Measurements from ENCODE around the gene A1BG. TPM values are rescaled to one million over a fixed set of nuclear protein-coding genes. Genes with fewer than 3 reads are reported as not detected.

Gene A1BG
- total RNA-seq, 1 experiment from 2014 or later = 45.5 TPM

- peaks cover 3% of the 10 kb centered on the region for H3K36me3 ChIP-seq (replicated peaks; ENCODE audit: control insufficient read depth, insufficient read depth, low read length)
- peak; percentile 91 for DNase-seq
- H3K27me3 ChIP-seq (ENCODE audit: control insufficient read depth, insufficient read depth, low read length) = no peaks in the 10 kb centered on the region
- H3K4me3 ChIP-seq (ENCODE audit: insufficient read depth, low read depth, low read length) = no peak overlapping the region
These were observed 14.3 kb downstream of the A1BG start for GRCh38 chr19:58338825-58339558.

- no peaks in the 10 kb centered on the region for H3K27me3 ChIP-seq (ENCODE audit: control insufficient read depth, insufficient read depth, low read length)
- DNase-seq = no peak
- H3K36me3 ChIP-seq (replicated peaks; ENCODE audit: control insufficient read depth, insufficient read depth, low read length) = peaks cover 3% of the 10 kb centered on the region
- H3K4me3 ChIP-seq (ENCODE audit: insufficient read depth, low read depth, low read length) = no peak overlapping the region
These were observed 15.0 kb downstream of the A1BG start for GRCh38 chr19:58338336-58338735.

GRCh38 chr19:58336820-58337219, 16.5 kb downstream of the A1BG start:
- Histone ChIP-seq H3K27me3 (ENCODE audit: control insufficient read depth, insufficient read depth, low read length) (no peaks in the 10 kb centered on the region), H3K4me3 (ENCODE audit: insufficient read depth, low read depth, low read length) (no peak overlapping the region), H3K36me3 (replicated peaks; ENCODE audit: control insufficient read depth, insufficient read depth, low read length) (peaks cover 3% of the 10 kb centered on the region)
- DNase-seq = no peak

GRCh38 chr19:58336216-58336615, 17.1 kb downstream of the A1BG start:
- no peak for DNase-seq
- H3K36me3 ChIP-seq (replicated peaks; ENCODE audit: control insufficient read depth, insufficient read depth, low read length) = peaks cover 3% of the 10 kb centered on the region

GRCh38 chr19:58335630-58336029, 17.7 kb downstream of the A1BG start:
- Histone ChIP-seq H3K27me3 (ENCODE audit: control insufficient read depth, insufficient read depth, low read length) (no peaks in the 10 kb centered on the region), H3K36me3 (replicated peaks; ENCODE audit: control insufficient read depth, insufficient read depth, low read length) (peaks cover 3% of the 10 kb centered on the region), H3K4me3 (ENCODE audit: insufficient read depth, low read depth, low read length) (no peak overlapping the region)
- DNase-seq = no peak

More at GRCh38 chr19:58336216-58336615, 17.1 kb downstream of the A1BG start:
- no peak overlapping the region for H3K4me3 ChIP-seq (ENCODE audit: insufficient read depth, low read depth, low read length)
- H3K27me3 ChIP-seq (ENCODE audit: control insufficient read depth, insufficient read depth, low read length) = no peaks in the 10 kb centered on the region

- no peaks in the 10 kb centered on the region for H3K27me3 ChIP-seq (ENCODE audit: control insufficient read depth, insufficient read depth, low read length)
- no peak overlapping the region for H3K4me3 ChIP-seq (ENCODE audit: insufficient read depth, low read depth, low read length)
- peaks cover 3% of the 10 kb centered on the region for H3K36me3 ChIP-seq (replicated peaks; ENCODE audit: control insufficient read depth, insufficient read depth, low read length)
- DNase-seq = no peak
These were observed 18.5 kb downstream of the A1BG start for GRCh38 chr19:58334691-58335249.

GRCh38 chr19:58332697-58333096, 20.6 kb downstream of the A1BG start:
- no peaks in the 10 kb centered on the region; the same call in 1 of the 2 replicates for H3K36me3 ChIP-seq (replicated peaks; ENCODE audit: control insufficient read depth, insufficient read depth, low read length)
- DNase-seq = no peak
- no peak overlapping the region for H3K4me3 ChIP-seq (ENCODE audit: insufficient read depth, low read depth, low read length)
- no peaks in the 10 kb centered on the region for H3K27me3 ChIP-seq (ENCODE audit: control insufficient read depth, insufficient read depth, low read length)

- no peak for DNase-seq
- H3K27me3 ChIP-seq (ENCODE audit: control insufficient read depth, insufficient read depth, low read length) = no peaks in the 10 kb centered on the region
- no peak overlapping the region for H3K4me3 ChIP-seq (ENCODE audit: insufficient read depth, low read depth, low read length)
- H3K36me3 ChIP-seq (replicated peaks; ENCODE audit: control insufficient read depth, insufficient read depth, low read length) = no peaks in the 10 kb centered on the region; the same call in 1 of the 2 replicates
These were observed 22.8 kb downstream of the A1BG start for GRCh38 chr19:58330458-58330857.

- DNase-seq = peak; percentile 84
- Histone ChIP-seq H3K36me3 (replicated peaks; ENCODE audit: control insufficient read depth, insufficient read depth, low read length) (no peaks in the 10 kb centered on the region), H3K4me3 (ENCODE audit: insufficient read depth, low read depth, low read length) (no peak overlapping the region), H3K27me3 (ENCODE audit: control insufficient read depth, insufficient read depth, low read length) (no peaks in the 10 kb centered on the region)
These were observed 24.3 kb downstream of the A1BG start for GRCh38 chr19:58328999-58329398.

- no peaks in the 10 kb centered on the region for H3K27me3 ChIP-seq (ENCODE audit: control insufficient read depth, insufficient read depth, low read length)
- peak within 1 kb of the TSS; percentile 80 for H3K4me3 ChIP-seq (ENCODE audit: insufficient read depth, low read depth, low read length)
- peak; percentile 97 for DNase-seq
- peaks cover 1% of the 10 kb centered on the region for H3K36me3 ChIP-seq (replicated peaks; ENCODE audit: control insufficient read depth, insufficient read depth, low read length)
These were observed 26.2 kb downstream of the A1BG start, which contains the start of gene ZSCAN22 for GRCh38 chr19:58326914-58327726. TSS of gene ZSCAN22 (plus strand) at chr19:58326994. CDS start at chr19:58334803, 7,809 bp downstream.

GRCh38 chr19:58326501-58326913, 26.8 kb downstream of the A1BG start:
- DNase-seq = no peak
- peak overlapping the region; percentile 80 for H3K4me3 ChIP-seq (ENCODE audit: insufficient read depth, low read depth, low read length)
- no peaks in the 10 kb centered on the region for H3K27me3 ChIP-seq (ENCODE audit: control insufficient read depth, insufficient read depth, low read length)
- peaks cover 1% of the 10 kb centered on the region for H3K36me3 ChIP-seq (replicated peaks; ENCODE audit: control insufficient read depth, insufficient read depth, low read length)

GRCh38 chr19:58325311-58326022, 27.8 kb downstream of the A1BG start:
- DNase-seq = no peak
- peaks cover 1% of the 10 kb centered on the region for H3K36me3 ChIP-seq (replicated peaks; ENCODE audit: control insufficient read depth, insufficient read depth, low read length)
- no peak overlapping the region for H3K4me3 ChIP-seq (ENCODE audit: insufficient read depth, low read depth, low read length)
- no peaks in the 10 kb centered on the region for H3K27me3 ChIP-seq (ENCODE audit: control insufficient read depth, insufficient read depth, low read length)

GRCh38 chr19:58319241-58319640, 34.1 kb downstream of the A1BG start:
- no peak overlapping the region for H3K4me3 ChIP-seq (ENCODE audit: insufficient read depth, low read depth, low read length)
- H3K36me3 ChIP-seq (replicated peaks; ENCODE audit: control insufficient read depth, insufficient read depth, low read length) = peaks cover 1% of the 10 kb centered on the region
- H3K27me3 ChIP-seq (ENCODE audit: control insufficient read depth, insufficient read depth, low read length) = no peaks in the 10 kb centered on the region
- no peak for DNase-seq

GRCh38 chr19:58318297-58318696, 35.0 kb downstream of the A1BG start:
- DNase-seq = no peak
- Histone ChIP-seq H3K4me3 (ENCODE audit: insufficient read depth, low read depth, low read length) (no peak overlapping the region), H3K36me3 (replicated peaks; ENCODE audit: control insufficient read depth, insufficient read depth, low read length) (peaks cover under 1% of the 10 kb centered on the region; the same call in 1 of the 2 replicates)

More at GRCh38 chr19:58318297-58318696, 35.0 kb downstream of the A1BG start:
- H3K27me3 ChIP-seq (ENCODE audit: control insufficient read depth, insufficient read depth, low read length) = no peaks in the 10 kb centered on the region
